Measurements from ENCODE around the gene LMAN1L. TPM values are rescaled to one million over a fixed set of nuclear protein-coding genes. Genes with fewer than 3 reads are reported as not detected.
A peak's percentile ranks its signal among the peaks of the same experiment; 100 is the strongest.

Gene LMAN1L
- total RNA-seq, 3 donors from 2014 or later = 0.32 to 0.60 (median 0.55) TPM

DNA sequence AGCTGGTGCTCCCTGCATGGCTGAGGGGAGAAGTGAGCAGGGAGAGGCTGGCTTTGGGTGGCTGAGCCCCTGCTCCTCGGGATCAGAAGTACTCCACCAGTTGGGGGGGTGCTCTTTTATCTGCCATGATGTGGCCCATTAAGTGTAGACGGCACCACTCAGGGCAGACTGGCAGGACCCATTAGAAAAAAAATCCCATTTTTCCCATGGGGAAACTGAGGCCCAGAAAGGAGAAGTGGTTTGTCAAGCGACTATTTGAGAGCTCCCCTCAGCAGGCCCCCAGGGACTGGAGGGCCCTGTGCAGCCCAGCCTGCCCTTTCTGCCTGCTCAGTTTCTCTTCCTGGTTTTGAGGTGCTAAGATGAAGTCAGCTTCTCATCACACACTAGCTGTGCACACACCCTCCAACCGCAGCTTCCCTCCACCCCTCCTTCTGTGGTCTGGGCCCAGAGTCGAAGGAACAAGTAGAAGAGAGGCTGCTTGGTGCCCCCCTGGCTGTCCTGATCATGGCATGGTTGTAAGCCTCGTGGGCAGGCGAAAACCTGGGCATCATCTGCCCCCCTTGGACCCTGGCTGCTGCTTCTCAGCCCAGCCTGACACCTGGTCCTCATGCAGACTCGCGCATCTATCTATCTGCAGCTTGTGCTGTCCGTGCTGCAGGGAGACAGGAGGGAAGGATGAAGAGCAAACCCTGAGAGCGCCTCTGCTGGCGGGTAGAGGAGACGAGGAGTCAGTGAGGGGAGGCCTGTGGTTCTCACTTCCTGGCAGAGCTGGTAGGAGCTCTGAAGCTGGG is 25.2 kb upstream of the LMAN1L start:
- no peaks in the 10 kb centered on the region for H3K9me3 ChIP-seq
- no peak overlapping the region for H3K4me3 ChIP-seq
- intact Hi-C loops (cut with DNase I, micrococcal nuclease) = no loop called here
- peaks cover 69% of the 10 kb centered on the region for H3K4me1 ChIP-seq (ENCODE audit: low read depth)
- DNase-seq (peak; percentile 81 to 93 (median 85)), ATAC-seq (peak; percentile 72)
- TF ChIP-seq CTCF (IDR thresholded peaks at IDR 0.05) = peak; percentile 66
- H3K36me3 ChIP-seq (ENCODE audit: low read depth) = no peaks in the 10 kb centered on the region

DNA sequence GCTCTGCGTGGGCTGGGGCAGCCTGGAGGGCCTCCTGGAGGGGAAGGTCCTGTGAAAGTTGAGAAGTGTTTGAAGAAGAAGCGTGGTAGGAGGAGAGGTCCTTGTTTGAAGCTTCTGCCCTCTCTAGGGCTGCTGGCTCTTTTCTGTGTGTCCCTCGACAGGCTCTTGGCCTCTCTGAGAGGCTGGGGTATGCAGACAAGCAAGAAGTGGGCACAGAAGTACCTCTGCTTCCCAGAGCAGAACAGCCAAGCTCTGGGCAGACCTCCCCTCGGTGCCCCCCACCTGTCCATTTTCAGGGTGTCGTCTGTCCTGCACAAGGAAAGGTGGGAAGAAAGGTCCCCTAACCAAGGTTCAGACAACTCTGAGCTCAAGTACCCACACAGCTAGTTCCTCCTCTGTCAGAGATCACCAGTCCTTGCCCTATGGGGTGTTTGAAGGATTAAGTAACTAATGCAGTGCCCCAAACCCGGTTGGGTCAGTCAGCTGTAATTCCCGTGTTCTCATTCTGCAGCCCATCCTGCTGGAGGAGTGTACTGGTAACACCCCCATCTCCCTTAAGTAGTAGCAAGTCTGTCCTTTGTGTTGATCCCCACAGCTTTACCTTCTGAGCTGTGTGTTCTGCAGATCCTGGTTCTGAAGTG is 24.5 kb upstream of the LMAN1L start:
- ATAC-seq = no peak

GRCh38 chr15:74788683-74789151 is 23.9 kb upstream of the LMAN1L start:
- intact Hi-C loops (cut with DNase I, micrococcal nuclease) = no loop called here
- ATAC-seq (peak; percentile 30), DNase-seq (peak; percentile 61 to 81 (median 62))
- Histone ChIP-seq H3K9me3 (no peaks in the 10 kb centered on the region), H3K4me1 (ENCODE audit: low read depth) (peaks cover 66% of the 10 kb centered on the region), H3K36me3 (ENCODE audit: low read depth) (no peaks in the 10 kb centered on the region), H3K4me3 (no peak overlapping the region)
- no peak for TF ChIP-seq CTCF (IDR thresholded peaks at IDR 0.05)

More for the DNA sequence above, 24.5 kb upstream of the LMAN1L start:
- intact Hi-C loops (cut with DNase I, micrococcal nuclease) = no loop called here
- Histone ChIP-seq H3K36me3 (ENCODE audit: low read depth) (no peaks in the 10 kb centered on the region), H3K4me1 (ENCODE audit: low read depth) (peaks cover 69% of the 10 kb centered on the region), H3K4me3 (no peak overlapping the region), H3K9me3 (no peaks in the 10 kb centered on the region)
- no peak for DNase-seq
- TF ChIP-seq CTCF (IDR thresholded peaks at IDR 0.05) = no peak

DNA sequence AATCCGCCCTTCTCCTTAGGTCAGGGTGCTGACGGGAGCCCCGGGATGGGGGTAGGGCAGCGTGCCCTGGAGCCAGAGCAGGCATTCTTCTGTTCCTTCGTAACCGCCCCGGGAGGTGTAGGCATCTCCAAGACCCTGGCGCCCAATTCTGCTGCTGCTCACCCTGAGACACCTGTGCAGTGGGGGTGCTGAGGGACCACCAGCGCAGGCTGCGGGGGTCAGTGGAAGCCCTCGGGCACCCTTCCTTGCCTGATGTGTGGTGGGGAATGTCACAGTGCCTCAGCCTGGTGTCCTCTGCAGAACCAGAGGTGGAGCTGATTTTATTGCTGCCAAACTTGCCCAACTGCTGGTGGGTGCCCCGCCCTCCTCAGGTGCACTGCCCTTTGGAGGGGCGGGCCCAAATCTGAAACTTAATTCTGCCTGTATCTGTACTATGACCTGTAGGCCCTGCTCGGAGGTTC is 23.4 kb upstream of the LMAN1L start:
- no peak for TF ChIP-seq CTCF (IDR thresholded peaks at IDR 0.05)
- Histone ChIP-seq H3K4me1 (ENCODE audit: low read depth) (peaks cover 61% of the 10 kb centered on the region), H3K9me3 (no peaks in the 10 kb centered on the region), H3K36me3 (ENCODE audit: low read depth) (no peaks in the 10 kb centered on the region), H3K4me3 (no peak overlapping the region)
- DNase-seq (peak; percentile 82 to 88 (median 84)), ATAC-seq (peak; percentile 78)
- intact Hi-C loops (cut with DNase I, micrococcal nuclease) = no loop called here

DNA sequence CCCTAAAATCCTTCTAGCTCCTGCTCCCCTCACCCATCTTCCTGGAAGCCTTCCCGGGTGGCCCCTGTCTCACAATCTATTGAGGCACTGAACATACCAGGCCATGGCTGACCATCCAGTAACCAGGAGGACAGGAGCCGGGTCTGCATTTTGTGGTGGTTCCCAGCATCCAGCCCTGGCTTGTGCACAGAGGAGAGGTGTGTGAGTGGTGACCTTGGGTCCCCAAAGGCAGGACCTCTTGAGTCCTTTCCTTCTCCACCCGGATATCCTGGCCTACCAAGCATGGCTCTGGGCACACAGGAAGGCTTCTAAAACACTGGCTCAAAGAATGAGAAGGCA is 22.9 kb upstream of the LMAN1L start:
- DNase-seq (peak in 1 of 3 donors; percentile 45), ATAC-seq (peak; percentile 8)
- Histone ChIP-seq H3K36me3 (ENCODE audit: low read depth) (no peaks in the 10 kb centered on the region), H3K9me3 (no peaks in the 10 kb centered on the region), H3K4me3 (no peak overlapping the region), H3K4me1 (ENCODE audit: low read depth) (peaks cover 56% of the 10 kb centered on the region)
- intact Hi-C loops (cut with DNase I, micrococcal nuclease) = no loop called here
- TF ChIP-seq CTCF (IDR thresholded peaks at IDR 0.05) = no peak

Data from mucosa of descending colon (tissue), 3 donors.